Fibroblast of skin of back (primary cell): ENCODE measurements around the gene PPIF.
A peak's percentile ranks its signal among the peaks of the same experiment; 100 is the strongest.

Experiments
- DNase-seq: peaks from one replicate; pipeline ENCODE4 v3.0.0-alpha.2; 2013

Gene PPIF

GRCh38 chr10:79387974-79388850 is 40.9 kb downstream of the PPIF start:
- DNase-seq: no peak

- DNase-seq: no peak
These were observed 42.8 kb downstream of the PPIF start for GRCh38 chr10:79390057-79390456.

- no peak for DNase-seq
These were observed 43.4 kb downstream of the PPIF start for GRCh38 chr10:79390551-79391229.

GRCh38 chr10:79391231-79392019 is 44.2 kb downstream of the PPIF start:
- no peak for DNase-seq

GRCh38 chr10:79392020-79392398 is 44.7 kb downstream of the PPIF start:
- DNase-seq: no peak

GRCh38 chr10:79392506-79393176 is 45.4 kb downstream of the PPIF start:
- no peak for DNase-seq

GRCh38 chr10:79393221-79393923 is 46.1 kb downstream of the PPIF start:
- no peak for DNase-seq

DNA sequence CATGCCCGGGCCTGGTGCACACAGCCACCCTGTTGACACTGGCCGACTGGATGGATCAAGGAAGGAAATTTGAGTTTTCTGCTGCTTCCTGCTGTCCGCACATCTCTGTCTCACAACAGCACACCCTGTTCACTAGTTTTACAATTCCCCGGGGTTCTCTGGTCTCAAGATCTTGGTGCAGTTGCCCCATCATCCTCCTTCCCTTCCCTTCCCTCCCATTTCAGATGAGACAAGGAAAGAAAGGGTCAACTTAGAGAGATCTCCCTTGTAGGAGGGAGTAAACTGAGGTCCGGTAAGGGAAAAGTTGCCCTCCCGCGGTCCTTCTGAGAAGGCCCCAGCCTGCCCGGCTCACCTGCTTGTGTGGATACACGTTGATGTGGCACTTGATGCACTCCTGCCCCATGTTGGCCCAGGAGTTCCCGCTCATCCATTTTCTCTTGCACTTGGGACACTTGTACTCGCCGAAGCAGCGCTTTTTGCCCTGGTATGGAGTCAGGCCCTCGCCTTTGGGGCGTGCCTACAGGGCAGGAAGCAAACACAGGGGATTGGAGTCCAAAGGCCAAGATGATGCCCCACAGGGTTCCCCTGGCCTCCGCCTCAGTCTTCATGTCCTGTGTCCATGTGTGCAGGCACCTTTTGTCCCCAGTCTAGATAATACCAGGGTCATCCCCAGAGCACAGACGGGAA is 46.8 kb downstream of the PPIF start:
- DNase-seq: no peak

- DNase-seq: no peak
These were observed 47.4 kb downstream of the PPIF start for GRCh38 chr10:79394664-79395063.

DNA sequence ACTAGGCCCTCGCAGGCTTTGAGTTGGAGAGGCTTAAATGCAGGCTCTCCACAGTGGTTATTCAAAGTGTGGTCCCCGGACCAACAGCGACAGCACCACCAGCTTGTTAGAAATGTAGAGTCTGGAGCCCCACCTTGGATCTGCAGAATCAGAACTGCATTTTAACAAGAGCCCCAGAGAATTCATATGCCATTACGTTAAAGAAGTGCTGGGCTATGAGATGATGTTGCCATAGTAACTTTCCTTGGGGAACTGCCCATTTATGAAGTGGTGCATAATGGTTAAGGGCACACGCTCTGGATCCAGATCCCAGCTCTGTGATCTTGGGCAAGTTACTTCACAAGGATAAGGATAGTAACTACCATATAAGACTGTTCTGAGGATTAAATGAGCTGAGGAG is 49.3 kb downstream of the PPIF start:
- no peak for DNase-seq

DNA sequence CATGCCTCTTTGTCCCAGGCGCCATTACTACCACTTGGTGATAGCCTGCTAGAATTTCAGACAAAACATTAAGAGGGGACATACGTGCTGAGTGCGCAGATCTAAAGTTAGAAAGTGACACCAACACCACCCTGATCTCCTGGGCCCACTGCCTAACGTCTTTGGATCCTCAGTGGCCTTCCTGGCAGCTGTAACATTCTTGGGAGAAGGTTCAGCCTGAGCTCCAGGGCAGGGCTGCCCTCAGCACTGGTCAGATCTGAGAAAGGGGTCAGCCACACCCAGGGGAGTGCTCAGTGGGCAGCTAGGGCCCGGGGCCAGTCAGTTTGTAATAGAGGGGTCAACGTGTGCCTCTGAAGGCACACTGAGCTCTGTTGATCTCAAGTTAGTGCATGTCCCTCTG is 49.8 kb downstream of the PPIF start:
- DNase-seq: no peak

GRCh38 chr10:79397575-79398303 is 50.5 kb downstream of the PPIF start:
- peak; percentile 57 for DNase-seq

DNA sequence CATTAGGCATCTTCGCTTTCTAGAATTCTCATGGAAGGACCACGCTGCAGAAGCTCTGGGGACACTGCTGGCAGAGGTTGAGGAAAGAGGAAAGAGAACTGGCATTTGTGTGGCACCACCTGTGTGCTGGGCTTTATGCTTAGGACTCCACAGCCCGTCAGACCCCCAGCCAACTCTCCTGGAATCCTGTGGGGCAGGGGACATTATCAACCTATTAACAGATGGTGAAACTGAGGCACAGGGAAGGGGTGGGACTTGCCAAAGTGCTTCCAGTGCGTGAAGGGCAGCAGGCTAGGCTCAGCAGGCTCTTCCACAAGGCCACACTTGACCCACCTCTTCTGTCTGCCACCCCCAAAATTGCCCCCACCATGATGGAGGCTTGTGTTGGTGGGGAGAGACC is 51.4 kb downstream of the PPIF start:
- DNase-seq: no peak

DNA sequence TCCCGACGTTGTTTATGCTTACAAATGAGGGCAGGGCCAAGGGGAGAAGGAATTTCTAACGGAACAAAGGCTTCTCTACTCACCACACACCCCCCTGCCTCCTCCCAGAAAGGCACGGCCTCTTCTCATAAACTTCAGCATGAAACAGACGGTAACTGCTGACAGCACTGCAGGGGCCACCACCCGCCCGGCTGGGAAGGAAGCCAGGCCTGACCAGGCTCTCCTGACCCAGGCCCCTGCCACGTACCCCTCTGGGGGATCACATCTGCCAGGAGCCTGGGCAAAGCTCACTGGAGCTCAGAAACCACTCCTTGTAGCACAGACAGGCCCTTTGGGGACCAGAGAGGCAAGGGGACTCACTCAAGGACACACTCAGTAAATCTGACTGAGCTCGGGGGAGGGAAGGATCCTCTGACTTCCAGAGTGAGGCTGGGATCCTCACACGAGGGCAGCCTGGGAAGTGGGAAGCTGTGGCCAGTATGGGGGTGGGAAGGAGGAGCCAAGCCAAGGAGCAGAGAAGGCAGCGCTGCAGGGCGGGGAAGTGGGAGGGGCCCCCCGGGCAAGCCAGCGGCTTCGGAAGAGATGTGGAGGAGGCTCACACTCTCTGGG is 52.1 kb downstream of the PPIF start:
- peak; percentile 96 for DNase-seq

- no peak for DNase-seq
These were observed 53.1 kb downstream of the PPIF start for GRCh38 chr10:79400146-79401004.

- peak; percentile 67 for DNase-seq
These were observed 54.0 kb downstream of the PPIF start for GRCh38 chr10:79401015-79401921.

DNA sequence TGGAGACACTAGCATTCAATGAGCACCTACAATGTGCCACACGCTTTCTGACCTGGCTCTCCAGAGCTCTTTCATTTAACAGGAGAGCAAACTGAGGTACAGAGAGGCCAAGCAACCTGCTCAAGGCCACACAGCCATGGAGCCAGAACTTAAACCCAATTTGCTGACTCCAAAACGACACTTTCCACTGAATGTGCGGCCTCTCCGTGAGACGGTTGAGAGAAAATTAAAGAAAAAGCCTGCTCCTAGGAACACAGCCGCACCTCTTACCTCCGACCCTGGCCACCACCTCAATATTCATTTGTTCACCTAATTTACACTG is 55.3 kb downstream of the PPIF start:
- no peak for DNase-seq

DNA sequence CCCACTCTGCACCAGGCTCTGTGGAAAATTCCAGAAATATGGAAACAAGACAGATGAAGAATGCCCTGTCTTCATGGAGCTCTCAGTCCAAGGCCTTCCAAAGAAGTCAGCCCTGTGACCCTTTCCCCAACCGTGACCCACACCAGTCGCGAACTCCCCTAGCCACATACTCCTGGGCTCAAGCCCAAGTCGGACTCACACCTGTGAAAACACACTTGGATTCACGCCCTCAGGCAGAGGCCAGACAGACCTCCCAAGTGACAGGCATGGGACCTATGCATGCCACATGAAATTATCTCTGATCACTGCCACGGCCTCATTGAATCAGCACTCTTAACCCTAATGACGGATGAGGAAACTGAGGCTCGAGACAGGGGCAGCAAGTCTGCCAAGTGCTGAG is 55.7 kb downstream of the PPIF start:
- DNase-seq: no peak
